Natural killer cell (primary cell): ENCODE results near the gene CKM. TPM values are rescaled to one million over a fixed set of nuclear protein-coding genes. Genes with fewer than 3 reads are reported as not detected.

Experiments
- ATAC-seq, 3 donors: fragments of 150-1000 bp in 2 of 3; fragments of 200-7000 bp in 1 of 3; cut with Tn5 transposase; 1 replicate in 1 of 3; 2 replicates in 2 of 3; pipeline ENCODE4 v1.10.0; 2021; ENCODE audit warnings: mild to moderate bottlenecking in 2 of 3, moderate library complexity in 2 of 3
- DNase-seq, 2 donors: peaks; one replicate each; pipeline versions ENCODE4 v3.0.0 to v3.0.0-alpha.2; 2013 to 2021; ENCODE audit warnings: mixed read lengths in 1 of 2
- H3K27ac ChIP-seq: one replicate; pipeline ENCODE4 v1.5.1; 2013; ENCODE audit warnings: mild to moderate bottlenecking, low read length
- H3K27me3 ChIP-seq: one replicate; pipeline ENCODE4 v1.6.1; 2013; ENCODE audit warnings: low read length; ENCODE audit not compliant: control insufficient read depth, insufficient read depth
- H3K36me3 ChIP-seq: one replicate; pipeline ENCODE4 v1.6.1; 2013; ENCODE audit warnings: low read length; ENCODE audit not compliant: control insufficient read depth, insufficient read depth
- H3K4me1 ChIP-seq: one replicate; pipeline ENCODE4 v1.6.1; 2013; ENCODE audit warnings: low read length; ENCODE audit not compliant: control insufficient read depth, insufficient read depth
- H3K4me3 ChIP-seq: one replicate; pipeline ENCODE4 v1.5.1; 2013; ENCODE audit warnings: low read length
- H3K9me3 ChIP-seq: one replicate; pipeline ENCODE4 v1.6.1; 2013; ENCODE audit warnings: low read length; ENCODE audit not compliant: control insufficient read depth, insufficient read depth
- H3K27ac Mint-ChIP-seq, 2 donors: one replicate each; pipeline ENCODE4 v1.8.0; 2022; ENCODE audit warnings: mild to moderate bottlenecking in 2 of 2, mixed read lengths in 2 of 2, moderate library complexity in 1 of 2
- H3K27me3 Mint-ChIP-seq, 2 donors: one replicate each; pipeline ENCODE4 v1.8.0; 2022; ENCODE audit warnings: low read depth in 2 of 2, mixed read lengths in 2 of 2
- H3K36me3 Mint-ChIP-seq: one replicate; pipeline ENCODE4 v1.8.0; 2022; ENCODE audit warnings: mixed read lengths
- H3K4me1 Mint-ChIP-seq, 2 donors: one replicate each; pipeline ENCODE4 v1.8.0; 2022; ENCODE audit warnings: mixed read lengths in 2 of 2
- H3K4me3 Mint-ChIP-seq: one replicate; pipeline ENCODE4 v1.8.0; 2022; ENCODE audit warnings: mild to moderate bottlenecking, moderate library complexity, mixed read lengths
- H3K9me3 Mint-ChIP-seq, 2 donors: one replicate each; pipeline ENCODE4 v1.8.0; 2022; ENCODE audit warnings: mixed read lengths in 2 of 2
- CTCF ChIP-seq: fragments of 200-600 bp; IDR thresholded peaks from one replicate; pipeline ENCODE4 v1.8.0; 2022; ENCODE audit warnings: antibody characterized with exemption
- WGBS: methylation state at CpG from one replicate; pipeline ENCODE4 v1.1.7; 2013; ENCODE audit warnings: missing lambda C conversion rate; ENCODE audit not compliant: insufficient coverage; 5-methylcytosine and 5-hydroxymethylcytosine counted together
- intact Hi-C: fragments of 100-400 bp; cut with micrococcal nuclease; formaldehyde crosslinking; loops from one replicate; pipeline ENCODE4 v1.14.2; 2022
- total RNA-seq, 4 donors: library from RNA; stranded (reverse); fragments of 120-200 nt in 1 of 4; gene quantifications; one replicate each; pipeline versions ENCODE4 v1.2.3 to v1.2.4, GENCODE V29; 2013 to 2022

Gene CKM
- total RNA-seq, 3 donors from 2014 or later (not counting 1 experiment from before 2014, with no cell fraction given) = not detected

DNA sequence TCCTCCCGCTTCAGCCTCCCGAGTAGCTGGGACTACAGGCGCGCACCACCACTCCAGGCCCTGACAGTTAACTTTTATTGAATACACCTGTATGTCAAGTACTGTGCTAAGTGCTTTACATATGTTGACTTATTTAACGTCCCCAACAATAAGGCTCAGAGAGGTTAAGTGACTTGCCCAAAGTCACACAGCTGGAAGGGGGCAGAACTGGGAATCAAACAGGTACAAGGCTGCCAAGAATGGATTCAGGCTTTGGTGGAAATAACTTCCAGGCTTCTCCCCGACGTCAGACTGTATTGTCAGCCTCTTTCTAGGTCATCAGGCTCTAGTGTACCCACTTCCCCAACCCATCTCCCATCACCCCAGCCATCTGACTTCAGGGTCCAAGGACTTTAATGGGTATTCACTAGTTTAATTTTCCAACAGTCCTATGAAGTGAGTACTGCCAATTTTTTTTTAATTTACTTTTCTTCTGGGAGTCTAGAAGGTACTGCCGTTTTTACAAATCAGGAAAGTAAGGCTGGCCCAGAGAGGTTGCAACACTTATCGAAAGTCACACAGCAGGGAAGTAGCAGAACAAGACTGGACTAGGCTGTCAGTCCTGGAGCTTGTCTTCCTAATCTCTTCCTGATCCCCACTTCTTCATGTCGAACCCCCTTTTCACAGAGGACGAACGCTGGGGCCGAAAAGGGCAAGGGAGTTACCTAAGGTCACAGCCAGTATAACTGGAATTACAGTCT lies 4.9 kb upstream of the CKM start:
- Mint-ChIP-seq H3K4me3 (no peak overlapping the region), H3K27ac (no peak overlapping the region), H3K9me3 (no peaks in the 10 kb centered on the region), H3K27me3 (peaks cover 11 to 30% of the 10 kb centered on the region in 2 donors), H3K36me3 (no peaks in the 10 kb centered on the region), H3K4me1 (peaks cover 0 to 5% of the 10 kb centered on the region in 2 donors)
- intact Hi-C loops = no loop called here
- ATAC-seq = no peak
- TF ChIP-seq CTCF = no peak
- no peaks in the 10 kb centered on the region for H3K36me3 ChIP-seq
- H3K4me3 ChIP-seq = no peak overlapping the region
- H3K27me3 ChIP-seq = peaks cover 11% of the 10 kb centered on the region
- H3K27ac ChIP-seq = no peak overlapping the region
- WGBS = 74% methylated on average over 13 of the region's 13 CpGs
- H3K9me3 ChIP-seq = no peaks in the 10 kb centered on the region
- no peak for DNase-seq
- no peaks in the 10 kb centered on the region for H3K4me1 ChIP-seq

DNA sequence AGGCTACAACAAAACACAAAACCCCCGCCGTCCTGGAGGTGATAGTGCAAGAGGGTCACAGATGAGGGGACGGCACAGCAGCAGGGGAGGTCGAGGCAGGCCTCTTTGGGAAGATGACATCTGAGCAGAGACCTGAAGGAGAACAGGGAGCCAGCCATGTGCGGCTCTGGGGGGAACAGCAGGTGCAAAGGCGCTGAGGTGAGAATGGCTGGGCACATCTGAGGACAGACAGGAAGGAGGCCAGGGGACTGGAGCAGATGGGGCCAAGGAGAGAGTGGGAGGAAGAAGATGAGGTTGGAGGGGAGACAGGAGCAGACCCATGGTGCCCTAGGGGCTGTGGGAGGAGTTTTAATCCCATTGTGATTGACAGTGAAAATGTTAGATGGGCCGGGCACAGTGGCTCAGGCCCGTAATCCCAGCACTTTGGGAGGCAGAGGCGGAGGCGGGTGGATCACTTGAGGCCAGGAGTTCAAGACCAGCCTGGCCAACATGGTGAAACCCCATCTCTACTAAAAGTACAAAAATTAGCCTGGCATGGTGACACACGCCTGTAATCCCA lies 1.8 kb upstream of the CKM start:
- H3K27ac ChIP-seq = no peak overlapping the region
- Mint-ChIP-seq H3K4me3 (no peak overlapping the region), H3K36me3 (no peaks in the 10 kb centered on the region), H3K4me1 (peaks cover 0 to 5% of the 10 kb centered on the region in 2 donors), H3K9me3 (no peaks in the 10 kb centered on the region), H3K27ac (no peak overlapping the region), H3K27me3 (peaks cover 11 to 36% of the 10 kb centered on the region in 2 donors)
- 76% methylated on average over 11 of the region's 11 CpGs for WGBS
- no peaks in the 10 kb centered on the region for H3K4me1 ChIP-seq
- no peaks in the 10 kb centered on the region for H3K36me3 ChIP-seq
- H3K27me3 ChIP-seq = peaks cover 11% of the 10 kb centered on the region
- no peak for TF ChIP-seq CTCF
- no peak overlapping the region for H3K4me3 ChIP-seq
- intact Hi-C loops = no loop called here
- DNase-seq (no peak), ATAC-seq (no peak)
- no peaks in the 10 kb centered on the region for H3K9me3 ChIP-seq

DNA sequence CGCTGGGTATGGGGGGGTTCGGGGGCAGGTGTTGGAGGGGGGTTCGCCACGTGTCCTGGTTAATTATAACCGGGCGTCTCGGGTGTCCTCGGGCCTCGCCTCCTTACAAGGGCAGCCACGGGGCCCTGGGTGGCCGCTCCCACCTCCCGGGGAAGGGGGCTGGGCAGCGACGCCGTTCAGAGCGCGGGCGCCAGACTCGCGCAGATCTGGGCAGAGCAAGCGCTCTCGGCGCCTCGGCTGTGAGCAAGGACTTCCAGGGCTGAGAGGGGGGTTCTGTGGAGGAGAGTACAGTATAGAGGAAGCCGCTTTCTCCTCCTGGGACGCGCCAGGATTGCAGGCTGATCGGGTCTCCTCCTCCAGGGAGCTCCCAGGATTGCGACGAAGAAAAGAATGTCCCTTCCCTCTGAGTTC lies 1.0 kb upstream of the CKM start:
- peaks cover 0 to 5% of the 10 kb centered on the region in 2 donors for H3K4me1 Mint-ChIP-seq
- H3K27ac Mint-ChIP-seq = no peak overlapping the region
- peaks cover 11% of the 10 kb centered on the region for H3K27me3 ChIP-seq
- H3K36me3 ChIP-seq = no peaks in the 10 kb centered on the region
- no peak overlapping the region for H3K4me3 Mint-ChIP-seq
- H3K9me3 Mint-ChIP-seq = no peaks in the 10 kb centered on the region
- H3K36me3 Mint-ChIP-seq = no peaks in the 10 kb centered on the region
- DNase-seq = no peak
- H3K4me3 ChIP-seq = no peak overlapping the region
- intact Hi-C loops = no loop called here
- H3K9me3 ChIP-seq = no peaks in the 10 kb centered on the region
- peaks cover 11 to 36% of the 10 kb centered on the region in 2 donors for H3K27me3 Mint-ChIP-seq
- H3K27ac ChIP-seq = no peak overlapping the region
- no peaks in the 10 kb centered on the region for H3K4me1 ChIP-seq
- no peak for TF ChIP-seq CTCF
- ATAC-seq = no peak
- WGBS = 4% methylated on average over 30 of the region's 30 CpGs
